ENCODE measurements around the gene PSMD4.
"Not testable (repeated sequence)": the region's sequence is repeated elsewhere in the genome, so short reads cannot be mapped to it uniquely, and the experiment has no call there.

PSMD4 gene

DNA sequence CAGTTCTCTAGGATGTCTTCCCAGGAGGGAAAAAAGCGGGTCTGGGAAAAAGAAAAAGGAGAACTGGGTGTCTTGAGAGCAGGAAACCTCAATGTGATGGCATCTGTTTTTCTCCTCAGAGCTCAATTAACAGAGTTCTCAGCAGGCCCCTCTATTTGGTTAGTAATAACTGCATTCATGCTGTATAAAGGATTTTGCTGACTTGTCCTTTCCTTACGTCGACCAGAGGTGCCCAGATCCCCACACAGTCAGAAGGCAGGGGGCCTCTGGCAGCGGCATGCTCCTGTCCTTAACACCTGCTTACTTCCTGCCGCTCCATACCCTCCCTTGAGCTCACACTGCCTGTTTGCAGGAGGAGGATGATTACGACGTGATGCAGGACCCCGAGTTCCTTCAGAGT lies 12.3 kb downstream of the PSMD4 start:
- H2AFZ ChIP-seq (ENCODE audit: low read depth, low read length, severe bottlenecking): no peak overlapping the region
- H3K36me3 ChIP-seq (ENCODE audit: low read length): no peaks in the 10 kb centered on the region
- H3K4me2 ChIP-seq (ENCODE audit: low read depth, low read length, poor library complexity, severe bottlenecking): no peak overlapping the region
- H3K4me3 ChIP-seq (ENCODE audit: insufficient read depth, low read length, poor library complexity, severe bottlenecking): no peak overlapping the region
- H3K9ac ChIP-seq (ENCODE audit: low read length): no peak overlapping the region
- no peaks in the 10 kb centered on the region for H3K27me3 ChIP-seq (ENCODE audit: low read length)
- no peak overlapping the region for H3K27ac ChIP-seq (ENCODE audit: low read depth, low read length)
- no peaks in the 10 kb centered on the region for H3K9me3 ChIP-seq (ENCODE audit: insufficient read depth, low read length)
- no peaks in the 10 kb centered on the region for H4K20me1 ChIP-seq (ENCODE audit: low read depth, low read length)
- no peaks in the 10 kb centered on the region for H3K9me2 ChIP-seq (replicated peaks; ENCODE audit: insufficient read depth, low read length)
- H3K79me2 ChIP-seq (ENCODE audit: insufficient read depth, low read length): 0 out of 2 replicates have a peak, but pooled peaks cover 3% of the 10 kb centered on the region
- no peaks in the 10 kb centered on the region for H3F3A ChIP-seq (ENCODE audit: insufficient read depth)
- TF ChIP-seq, protein P1, sequence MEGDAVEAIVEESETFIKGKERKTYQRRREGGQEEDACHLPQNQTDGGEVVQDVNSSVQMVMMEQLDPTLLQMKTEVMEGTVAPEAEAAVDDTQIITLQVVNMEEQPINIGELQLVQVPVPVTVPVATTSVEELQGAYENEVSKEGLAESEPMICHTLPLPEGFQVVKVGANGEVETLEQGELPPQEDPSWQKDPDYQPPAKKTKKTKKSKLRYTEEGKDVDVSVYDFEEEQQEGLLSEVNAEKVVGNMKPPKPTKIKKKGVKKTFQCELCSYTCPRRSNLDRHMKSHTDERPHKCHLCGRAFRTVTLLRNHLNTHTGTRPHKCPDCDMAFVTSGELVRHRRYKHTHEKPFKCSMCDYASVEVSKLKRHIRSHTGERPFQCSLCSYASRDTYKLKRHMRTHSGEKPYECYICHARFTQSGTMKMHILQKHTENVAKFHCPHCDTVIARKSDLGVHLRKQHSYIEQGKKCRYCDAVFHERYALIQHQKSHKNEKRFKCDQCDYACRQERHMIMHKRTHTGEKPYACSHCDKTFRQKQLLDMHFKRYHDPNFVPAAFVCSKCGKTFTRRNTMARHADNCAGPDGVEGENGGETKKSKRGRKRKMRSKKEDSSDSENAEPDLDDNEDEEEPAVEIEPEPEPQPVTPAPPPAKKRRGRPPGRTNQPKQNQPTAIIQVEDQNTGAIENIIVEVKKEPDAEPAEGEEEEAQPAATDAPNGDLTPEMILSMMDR (IDR thresholded peaks at IDR 0.05; ENCODE audit: insufficient read depth, low read length, poor library complexity, severe bottlenecking): no peak
- no peak for TF ChIP-seq EZH2phosphoT487 (conservative IDR thresholded peaks at IDR 0.05; ENCODE audit: low read length)

DNA sequence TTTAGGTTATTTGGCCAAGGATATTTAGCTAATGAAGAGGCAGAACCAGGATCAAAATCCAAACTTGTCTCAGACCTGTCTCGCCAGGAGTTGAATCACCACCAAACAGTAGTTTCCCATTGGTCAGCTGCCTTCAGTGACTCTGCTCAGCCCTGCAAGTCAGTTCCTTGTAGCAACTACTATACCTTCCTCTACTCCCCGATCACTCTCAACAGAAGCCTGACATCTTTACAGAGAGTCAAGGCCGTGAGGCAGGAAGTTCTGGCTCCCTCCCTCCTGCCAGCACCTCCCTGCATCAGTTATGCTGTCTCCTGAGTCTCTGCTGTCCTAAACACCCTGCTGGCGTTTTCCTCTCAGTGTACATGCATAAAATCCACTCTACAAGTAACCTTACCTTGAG lies 13.2 kb downstream of the PSMD4 start:
- H3K9me3 ChIP-seq (ENCODE audit: insufficient read depth, low read length): no peaks in the 10 kb centered on the region
- TF ChIP-seq, protein P1 (IDR thresholded peaks at IDR 0.05; ENCODE audit: insufficient read depth, low read length, poor library complexity, severe bottlenecking): no peak
- H3K9ac ChIP-seq (ENCODE audit: low read length): no peak overlapping the region
- H3F3A ChIP-seq (ENCODE audit: insufficient read depth): no peaks in the 10 kb centered on the region
- no peaks in the 10 kb centered on the region for H4K20me1 ChIP-seq (ENCODE audit: low read depth, low read length)
- H3K27ac ChIP-seq (ENCODE audit: low read depth, low read length): no peak overlapping the region
- no peak overlapping the region for H2AFZ ChIP-seq (ENCODE audit: low read depth, low read length, severe bottlenecking)
- no peaks in the 10 kb centered on the region for H3K36me3 ChIP-seq (ENCODE audit: low read length)
- H3K27me3 ChIP-seq (ENCODE audit: low read length): no peaks in the 10 kb centered on the region
- H3K4me3 ChIP-seq (ENCODE audit: insufficient read depth, low read length, poor library complexity, severe bottlenecking): no peak overlapping the region
- no peaks in the 10 kb centered on the region for H3K9me2 ChIP-seq (replicated peaks; ENCODE audit: insufficient read depth, low read length)
- no peak overlapping the region for H3K4me2 ChIP-seq (ENCODE audit: low read depth, low read length, poor library complexity, severe bottlenecking)
- no peaks in the 10 kb centered on the region for H3K79me2 ChIP-seq (ENCODE audit: insufficient read depth, low read length)

DNA sequence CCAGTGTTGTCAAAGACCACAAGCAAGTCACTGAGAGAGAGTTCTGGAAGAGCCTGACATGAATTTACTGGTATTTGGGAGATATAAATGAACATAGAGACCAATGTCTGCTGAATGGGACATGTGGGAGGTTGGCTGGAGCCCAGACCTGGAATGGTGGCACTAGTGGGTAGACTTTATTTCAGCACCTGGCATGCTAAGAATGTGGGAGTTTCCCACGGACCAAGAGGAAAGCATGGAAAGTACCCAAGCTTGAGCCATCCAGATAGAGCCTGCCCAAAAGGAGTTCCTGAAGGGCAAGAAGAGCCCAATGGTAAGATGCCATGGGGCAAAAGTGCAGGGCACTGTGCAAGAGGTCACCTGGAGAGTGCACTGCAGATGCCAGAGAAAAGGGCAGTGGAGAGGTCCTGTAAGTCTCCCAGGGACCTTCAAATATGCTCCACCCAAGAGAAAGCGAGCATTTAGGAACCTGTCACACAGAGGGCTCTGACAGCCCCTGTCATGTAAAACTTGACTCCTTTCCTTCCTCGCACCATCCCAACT lies 19.5 kb downstream of the PSMD4 start:
- no peaks in the 10 kb centered on the region for H3K79me2 ChIP-seq (ENCODE audit: insufficient read depth, low read length)
- no peak overlapping the region for H3K9ac ChIP-seq (ENCODE audit: low read length)
- no peak overlapping the region for H2AFZ ChIP-seq (ENCODE audit: low read depth, low read length, severe bottlenecking)
- H4K20me1 ChIP-seq (ENCODE audit: low read depth, low read length): no peaks in the 10 kb centered on the region
- H3K4me3 ChIP-seq (ENCODE audit: insufficient read depth, low read length, poor library complexity, severe bottlenecking): no peak overlapping the region
- H3K9me2 ChIP-seq (replicated peaks; ENCODE audit: insufficient read depth, low read length): no peaks in the 10 kb centered on the region
- H3K27me3 ChIP-seq (ENCODE audit: low read length): no peaks in the 10 kb centered on the region
- H3K9me3 ChIP-seq (ENCODE audit: insufficient read depth, low read length): no peaks in the 10 kb centered on the region
- TF ChIP-seq, protein P1 (IDR thresholded peaks at IDR 0.05; ENCODE audit: insufficient read depth, low read length, poor library complexity, severe bottlenecking): no peak
- TF ChIP-seq EZH2phosphoT487 (conservative IDR thresholded peaks at IDR 0.05; ENCODE audit: low read length): no peak
- H3K4me2 ChIP-seq (ENCODE audit: low read depth, low read length, poor library complexity, severe bottlenecking): no peak overlapping the region
- no peak overlapping the region for H3K27ac ChIP-seq (ENCODE audit: low read depth, low read length)
- no peaks in the 10 kb centered on the region for H3F3A ChIP-seq (ENCODE audit: insufficient read depth)
- no peaks in the 10 kb centered on the region for H3K36me3 ChIP-seq (ENCODE audit: low read length)

DNA sequence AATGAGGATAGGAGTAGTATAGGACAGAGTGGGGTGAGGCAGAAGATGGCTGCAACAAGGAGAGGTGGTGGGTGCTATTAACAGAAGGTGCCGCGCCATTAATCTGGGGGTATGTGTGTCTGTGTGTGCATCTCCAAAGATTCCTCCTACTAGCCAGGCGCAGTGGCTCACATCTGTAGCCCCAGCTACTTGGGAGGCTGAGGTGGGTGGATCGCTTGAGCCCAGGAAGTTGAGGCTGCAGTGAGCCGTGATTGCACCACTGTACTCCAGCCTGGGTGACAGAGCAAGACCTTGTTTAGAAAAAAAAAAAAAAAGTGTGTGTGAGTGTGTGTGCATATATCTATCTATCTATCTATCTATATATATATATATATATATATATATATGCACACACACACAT lies 20.8 kb downstream of the PSMD4 start:
- not testable (repeated sequence) for H3K9ac ChIP-seq (ENCODE audit: low read length); H3F3A ChIP-seq (ENCODE audit: insufficient read depth); H3K9me2 ChIP-seq (replicated peaks; ENCODE audit: insufficient read depth, low read length); H4K20me1 ChIP-seq (ENCODE audit: low read depth, low read length); H3K27ac ChIP-seq (ENCODE audit: low read depth, low read length); H3K9me3 ChIP-seq (ENCODE audit: insufficient read depth, low read length); H3K4me3 ChIP-seq (ENCODE audit: insufficient read depth, low read length, poor library complexity, severe bottlenecking); H3K27me3 ChIP-seq (ENCODE audit: low read length); H3K79me2 ChIP-seq (ENCODE audit: insufficient read depth, low read length); H2AFZ ChIP-seq (ENCODE audit: low read depth, low read length, severe bottlenecking); H3K4me2 ChIP-seq (ENCODE audit: low read depth, low read length, poor library complexity, severe bottlenecking); H3K36me3 ChIP-seq (ENCODE audit: low read length)

All from SU-DHL-6 (cell line).